Spleen (tissue), 11 donors: Measurements from ENCODE around the gene ZFHX2. TPM values are rescaled to one million over a fixed set of nuclear protein-coding genes. Genes with fewer than 3 reads are reported as not detected.

Experiments
- DNase-seq: peaks from one replicate; pipeline ENCODE4 v3.0.0-alpha.2; 2020
- H3K27ac ChIP-seq, 8 donors: fragments of 200-600 bp; sonication (generic) in 7 of 8; 1 replicate in 4 of 8; 2 replicates in 4 of 8; pipeline versions ENCODE4 v1.5.0 to v1.8.0; 2016 to 2021; ENCODE audit warnings: inconsistent platforms in 4 of 8, mild to moderate bottlenecking in 4 of 8, moderate library complexity in 1 of 8
- H3K27me3 ChIP-seq, 7 donors: fragments of 200-600 bp; sonication (generic) in 6 of 7; replicated peaks in 1 of 7; 1 replicate in 4 of 7; 2 replicates in 3 of 7; pipeline versions ENCODE4 v1.5.0 to v1.8.0; 2016 to 2021; ENCODE audit warnings: inconsistent platforms in 3 of 7, mild to moderate bottlenecking in 1 of 7
- H3K36me3 ChIP-seq, 6 donors: fragments of 200-600 bp; sonication (generic) in 5 of 6; 1 replicate in 4 of 6; 2 replicates in 2 of 6; pipeline versions ENCODE4 v1.5.0 to v1.8.0; 2016 to 2021; ENCODE audit warnings: inconsistent platforms in 2 of 6
- H3K4me1 ChIP-seq, 6 donors: fragments of 200-600 bp; sonication (generic) in 5 of 6; 1 replicate in 3 of 6; 2 replicates in 3 of 6; pipeline versions ENCODE4 v1.5.0 to v1.8.0; 2016 to 2021; ENCODE audit warnings: inconsistent platforms in 3 of 6
- H3K4me3 ChIP-seq, 8 donors: fragments of 200-600 bp; sonication (generic) in 7 of 8; 1 replicate in 4 of 8; 2 replicates in 4 of 8; pipeline versions ENCODE4 v1.5.0 to v1.8.0; 2016 to 2021; ENCODE audit warnings: inconsistent platforms in 4 of 8, mild to moderate bottlenecking in 4 of 8, moderate library complexity in 2 of 8
- H3K9me3 ChIP-seq, 8 donors: fragments of 200-600 bp; sonication (generic) in 7 of 8; 1 replicate in 4 of 8; 2 replicates in 4 of 8; pipeline versions ENCODE4 v1.5.0 to v1.8.0; 2016 to 2021; ENCODE audit warnings: inconsistent platforms in 4 of 8
- POLR2A ChIP-seq, 3 donors: fragments of 450-650 bp; IDR thresholded peaks; one replicate each; pipeline ENCODE4 v1.5.1; 2017; ENCODE audit warnings: antibody characterized with exemption in 3 of 3, mild to moderate bottlenecking in 1 of 3
- POLR2AphosphoS5 ChIP-seq, 3 donors: sonication (generic); formaldehyde crosslinking; IDR thresholded peaks; one replicate each; pipeline ENCODE4 v1.5.1; 2017; ENCODE audit warnings: antibody characterized with exemption in 3 of 3
- WGBS, 5 donors: extraction: QIAGEN DNeasy Blood & Tissue Kit in 3 of 5; methylation state at CpG; one replicate each; pipeline versions ENCODE4 v1.1.5 to v1.1.7; 2013 to 2018; 5-methylcytosine and 5-hydroxymethylcytosine counted together
- intact Hi-C: fragments of 100-400 bp; cut with DNase I; formaldehyde crosslinking; loops from one replicate; pipeline ENCODE4 v1.15.0; 2023; ENCODE audit warnings: low total_unique reads
- polyA plus RNA-seq, 3 donors: library from polyadenylated mRNA; stranded (reverse); fragments of 200-250 nt; gene quantifications; one replicate each; pipeline ENCODE4 v1.2.1, GENCODE V29; 2013
- total RNA-seq, 7 donors: library from RNA; depleted of rRNA in 3 of 7; stranded (reverse); fragments of >200 nt in 3 of 7; fragmentation: NEBNext Ultra II Directional in 4 of 7; extraction: Animal tissue kit (Norgen Biotek cat#: 25700) in 4 of 7; gene quantifications; one replicate each; pipeline versions ENCODE4 v1.1.0 to v1.2.1, GENCODE V29; 2016 to 2021
- TF ChIP-seq, protein P1 (sequence below), 11 experiments: fragments of 200-600 bp in 7 of 11; fragments of 450-650 bp in 4 of 11; sonication (generic) in 4 of 11; IDR thresholded peaks in 8 of 11; conservative IDR thresholded peaks in 3 of 11; 1 replicate in 7 of 11; 2 replicates in 4 of 11; pipeline versions ENCODE4 v1.4.0 to v1.8.0; 2016 to 2021; ENCODE audit warnings: antibody characterized with exemption in 11 of 11, inconsistent platforms in 4 of 11, mild to moderate bottlenecking in 1 of 11
- donor health status: healthy with polysubstance abuse.
- donor health status: DM: no; HTN: no; CAD: no; lungs with moderate emphysema.
- donor health status: DM: no; HTN: no; CAD: no.
- donor health status: Bipolar disorder and iron deficiency.
- donor health status: healthy.
- donor health status: DM: no; HTN: no; CAD: no.
- donor health status: DM: yes; HTN: yes; CAD: no.

Gene ZFHX2
- total and polyA plus RNA-seq, 10 donors = 0.09 to 2.9 (median 1.0) TPM

GRCh38 chr14:23485326-23485725 lies 66.2 kb downstream of the ZFHX2 start:
- H3K9me3 ChIP-seq = no peaks in the 10 kb centered on the region
- H3K4me3 ChIP-seq = no peak overlapping the region
- H3K27ac ChIP-seq = no peak overlapping the region
- DNase-seq = no peak
- peaks cover 0 to 87% (median 12%) of the 10 kb centered on the region in 6 donors for H3K36me3 ChIP-seq
- WGBS, 5 donors = 84 to 94% (median 93%) methylated on average over 3 to 4 of the region's 4 CpGs
- H3K27me3 ChIP-seq = no peaks in the 10 kb centered on the region
- peaks cover 0 to 9% (median 0%) of the 10 kb centered on the region in 6 donors for H3K4me1 ChIP-seq
- intact Hi-C loops = no loop called here
- no peak for TF ChIP-seq POLR2AphosphoS5 (IDR thresholded peaks at IDR 0.05)
- TF ChIP-seq, protein P1, sequence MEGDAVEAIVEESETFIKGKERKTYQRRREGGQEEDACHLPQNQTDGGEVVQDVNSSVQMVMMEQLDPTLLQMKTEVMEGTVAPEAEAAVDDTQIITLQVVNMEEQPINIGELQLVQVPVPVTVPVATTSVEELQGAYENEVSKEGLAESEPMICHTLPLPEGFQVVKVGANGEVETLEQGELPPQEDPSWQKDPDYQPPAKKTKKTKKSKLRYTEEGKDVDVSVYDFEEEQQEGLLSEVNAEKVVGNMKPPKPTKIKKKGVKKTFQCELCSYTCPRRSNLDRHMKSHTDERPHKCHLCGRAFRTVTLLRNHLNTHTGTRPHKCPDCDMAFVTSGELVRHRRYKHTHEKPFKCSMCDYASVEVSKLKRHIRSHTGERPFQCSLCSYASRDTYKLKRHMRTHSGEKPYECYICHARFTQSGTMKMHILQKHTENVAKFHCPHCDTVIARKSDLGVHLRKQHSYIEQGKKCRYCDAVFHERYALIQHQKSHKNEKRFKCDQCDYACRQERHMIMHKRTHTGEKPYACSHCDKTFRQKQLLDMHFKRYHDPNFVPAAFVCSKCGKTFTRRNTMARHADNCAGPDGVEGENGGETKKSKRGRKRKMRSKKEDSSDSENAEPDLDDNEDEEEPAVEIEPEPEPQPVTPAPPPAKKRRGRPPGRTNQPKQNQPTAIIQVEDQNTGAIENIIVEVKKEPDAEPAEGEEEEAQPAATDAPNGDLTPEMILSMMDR (IDR thresholded peaks at IDR 0.05 in 8 of 11, conservative IDR thresholded peaks at IDR 0.05 in 3 of 11) = no peak
- no peak for TF ChIP-seq POLR2A (IDR thresholded peaks at IDR 0.05)

GRCh38 chr14:23483236-23483854 lies 68.2 kb downstream of the ZFHX2 start:
- Histone ChIP-seq H3K36me3 (peaks cover 0 to 93% (median 13%) of the 10 kb centered on the region in 6 donors), H3K9me3 (no peaks in the 10 kb centered on the region), H3K27ac (no peak overlapping the region), H3K4me1 (peaks cover 0 to 9% (median 0%) of the 10 kb centered on the region in 6 donors), H3K27me3 (no peaks in the 10 kb centered on the region), H3K4me3 (no peak overlapping the region)
- WGBS, 5 donors = 55 to 70% (median 62%) methylated on average over 9 of the region's 9 CpGs
- intact Hi-C loops = no loop called here
- DNase-seq = no peak
- TF ChIP-seq, protein P1 (IDR thresholded peaks at IDR 0.05 in 8 of 11, conservative IDR thresholded peaks at IDR 0.05 in 3 of 11) = peak in 1 of 11 experiments; percentile 13
- TF ChIP-seq POLR2A (IDR thresholded peaks at IDR 0.05) = no peak

DNA sequence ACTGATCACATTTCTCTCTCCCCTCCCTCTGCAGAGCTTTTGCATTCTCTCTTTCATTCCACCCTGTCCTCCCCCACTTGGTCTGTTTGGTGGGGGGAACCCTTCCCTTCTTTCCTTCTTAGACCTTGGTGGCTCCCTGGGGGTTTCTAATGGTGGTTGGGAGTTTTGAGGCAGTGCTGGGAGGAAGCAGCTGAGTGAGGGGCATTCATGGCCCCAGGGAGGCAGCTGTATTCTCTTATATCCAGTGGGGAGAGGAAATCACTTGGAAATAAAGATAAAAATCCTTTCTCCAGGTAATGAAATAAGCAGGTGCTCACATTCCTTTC lies 68.8 kb downstream of the ZFHX2 start:
- DNase-seq = no peak
- Histone ChIP-seq H3K36me3 (peaks cover 0 to 92% (median 17%) of the 10 kb centered on the region in 6 donors), H3K4me3 (no peak overlapping the region), H3K27ac (no peak overlapping the region), H3K27me3 (no peaks in the 10 kb centered on the region), H3K9me3 (no peaks in the 10 kb centered on the region), H3K4me1 (peaks cover 0 to 13% (median 0%) of the 10 kb centered on the region in 6 donors)
- intact Hi-C loops = no loop called here
- TF ChIP-seq POLR2A (IDR thresholded peaks at IDR 0.05) (no peak), POLR2AphosphoS5 (IDR thresholded peaks at IDR 0.05) (no peak)
- TF ChIP-seq, protein P1 (IDR thresholded peaks at IDR 0.05 in 8 of 11, conservative IDR thresholded peaks at IDR 0.05 in 3 of 11) = no peak

DNA sequence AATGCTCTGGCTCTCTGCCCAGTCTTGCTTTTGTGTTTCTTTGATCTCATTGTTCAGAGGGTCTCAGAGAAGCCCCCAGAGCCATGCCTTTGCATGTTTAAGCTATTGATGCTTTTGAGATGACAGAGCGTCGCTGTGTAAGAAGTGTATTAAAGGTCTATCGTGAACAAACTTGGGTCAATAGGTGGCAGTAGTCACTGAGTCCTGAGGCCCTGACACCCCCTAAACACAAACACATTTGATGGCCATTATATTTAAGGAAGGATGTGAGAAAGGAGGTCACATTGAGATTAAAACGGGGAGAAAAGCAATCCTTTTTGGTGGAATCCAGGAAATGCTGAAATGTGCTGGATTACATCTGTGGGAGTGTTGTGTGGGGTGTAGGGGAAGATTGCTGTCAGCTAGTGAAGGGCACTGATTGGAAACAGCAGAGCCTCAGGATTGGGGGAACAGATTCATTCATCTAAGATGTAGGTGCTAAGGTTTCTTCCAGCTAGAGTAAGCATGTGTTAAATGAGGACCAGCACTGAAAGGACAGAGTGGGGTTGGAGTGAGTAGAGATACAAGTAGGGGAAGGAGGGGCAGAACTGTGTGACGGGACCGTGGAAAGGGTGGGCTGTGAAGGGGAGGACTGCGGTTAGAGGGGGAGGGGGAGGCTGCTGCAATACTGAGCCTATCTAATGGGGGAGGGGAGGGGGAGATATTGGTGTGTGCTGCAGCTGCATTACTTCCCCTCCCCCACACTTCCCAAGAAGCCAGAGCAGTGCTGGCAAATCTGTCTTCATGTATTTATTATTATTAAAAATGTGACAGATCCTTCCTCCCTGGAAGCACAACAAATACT lies 69.4 kb downstream of the ZFHX2 start:
- TF ChIP-seq, protein P1 (IDR thresholded peaks at IDR 0.05 in 8 of 11, conservative IDR thresholded peaks at IDR 0.05 in 3 of 11) = no peak
- TF ChIP-seq POLR2AphosphoS5 (IDR thresholded peaks at IDR 0.05) = no peak
- TF ChIP-seq POLR2A (IDR thresholded peaks at IDR 0.05) = no peak
- intact Hi-C loops = no loop called here
- Histone ChIP-seq H3K36me3 (peaks cover 0 to 94% (median 23%) of the 10 kb centered on the region in 6 donors), H3K27me3 (no peaks in the 10 kb centered on the region), H3K27ac (no peak overlapping the region), H3K9me3 (no peaks in the 10 kb centered on the region), H3K4me1 (peaks cover 0 to 16% (median 0%) of the 10 kb centered on the region in 6 donors), H3K4me3 (no peak overlapping the region)
- no peak for DNase-seq
- WGBS, 5 donors = 63 to 72% (median 70%) methylated on average over 7 of the region's 7 CpGs
